A549 treated with DMSO at 1 μM for 4 hours (cell line): Measurements from ENCODE around the gene ZDHHC17. TPM values are rescaled to one million over a fixed set of nuclear protein-coding genes. Genes with fewer than 3 reads are reported as not detected.

Source experiments
- total RNA-seq: library from RNA; stranded (reverse); fragments of 200-300 nt; extraction: Qiagen RNA extraction; gene quantifications from 5 replicates; pipeline ENCODE4 v1.2.3, GENCODE V29; 2022; ENCODE audit warnings: low read depth

ZDHHC17 gene
- 8.8 to 19.6 TPM (median 12.1 TPM) in 5 replicates for total RNA-seq

DNA sequence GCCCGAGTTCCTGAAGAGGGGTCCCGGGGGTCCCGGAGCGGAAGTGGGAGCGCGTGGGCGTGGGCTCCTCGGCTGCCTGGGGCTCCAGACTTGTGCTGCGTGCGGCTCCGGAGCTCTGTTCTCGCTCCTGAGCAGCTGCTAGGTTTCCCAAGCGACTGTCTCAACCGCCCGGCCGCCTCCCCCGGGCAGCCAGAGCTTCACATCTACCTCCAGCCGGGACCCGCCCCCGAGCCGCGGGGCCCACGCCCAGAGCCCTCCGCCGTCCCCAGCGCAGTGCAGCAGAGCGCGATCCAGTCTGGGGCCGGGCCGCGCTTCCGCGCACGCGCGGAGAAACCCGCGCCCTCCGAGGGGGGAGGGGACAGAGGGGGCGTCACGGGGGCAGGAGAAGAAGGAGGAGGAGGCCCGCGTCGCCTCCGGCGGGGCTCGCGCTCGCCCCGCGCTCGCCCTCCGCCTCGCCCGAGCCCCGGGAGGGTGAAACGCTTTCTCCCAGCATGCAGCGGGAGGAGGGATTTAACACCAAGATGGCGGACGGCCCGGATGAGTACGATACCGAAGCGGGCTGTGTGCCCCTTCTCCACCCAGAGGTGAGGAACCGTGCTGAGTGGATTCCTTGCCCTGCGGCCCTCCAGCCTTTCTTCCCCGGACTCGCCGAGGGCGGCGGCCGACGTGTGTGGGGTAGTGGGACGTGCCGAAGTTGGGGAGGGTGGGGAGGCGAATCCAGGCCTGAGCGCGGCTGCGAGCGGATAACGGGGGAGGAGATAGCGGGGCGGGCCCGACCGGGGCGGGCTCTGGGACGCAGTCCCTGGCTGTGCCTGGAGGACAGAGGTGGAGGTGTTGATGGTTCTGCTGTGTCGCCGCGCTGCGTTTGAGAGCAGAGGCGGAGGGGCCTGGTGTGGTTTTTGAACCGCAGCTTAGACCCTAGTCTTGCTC, at the start of gene ZDHHC17:
ZDHHC17 (plus strand) TSS at position 370 of the 930 bp plus-strand sequence; CDS start at position 492, 122 bp downstream.

GRCh38 chr12:76878899-76879709, 115.2 kb downstream of the ZDHHC17 start, which contains the start of gene CSRP2:
Gene CSRP2, minus strand, starts transcription at chr12:76879019. Its CDS starts 12,759 bp downstream, at chr12:76866260.

Other genes starting within 250 kb of the ZDHHC17 start
- 13.6 to 24.5 TPM (median 22.5 TPM) in 5 replicates for gene OSBPL8, start 204.3 kb upstream of the ZDHHC17 start, total RNA-seq
- 18.4 to 25.8 TPM (median 22.6 TPM) in 5 replicates for gene CSRP2, start 114.9 kb downstream of the ZDHHC17 start, total RNA-seq